ENCODE results near the gene TMEM222. TPM values are rescaled to one million over a fixed set of nuclear protein-coding genes. Genes with fewer than 3 reads are reported as not detected.

Gene TMEM222
- polyA plus RNA-seq, 4 donors: 30.3 to 51.7 (median 36.9) TPM

DNA sequence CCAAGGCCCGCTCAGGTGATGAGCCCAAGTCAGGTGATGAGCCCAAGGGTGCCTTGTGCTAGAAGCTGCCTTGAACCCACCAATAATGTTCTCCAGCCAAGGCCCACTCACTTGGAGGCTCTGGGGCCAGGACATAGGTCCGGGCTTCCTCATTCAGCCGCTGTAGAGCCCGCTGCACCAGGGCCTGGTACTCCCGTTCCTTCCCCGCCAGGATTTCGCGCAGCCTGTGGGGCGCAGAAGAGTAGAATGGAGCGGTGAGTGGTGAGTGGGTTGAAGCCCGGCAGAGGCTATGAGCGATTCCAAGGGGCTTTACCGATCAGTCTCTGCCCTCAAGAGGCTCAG, 34.3 kb downstream of the TMEM222 start:
- WGBS, 3 donors: 85 to 91% (median 86%) methylated on average over 13 of the region's 13 CpGs
- Histone ChIP-seq H3K27ac (ENCODE audit: low read depth in 1 of 3, low read length in 2 of 3) (no peak overlapping the region), H3K4me3 (ENCODE audit: low read depth in 1 of 3, low read length in 3 of 3) (no peak overlapping the region), H3K9me3 (ENCODE audit: control insufficient read depth in 2 of 2, insufficient read depth in 1 of 2, low read depth in 1 of 2, low read length in 1 of 2) (no peaks in the 10 kb centered on the region), H3K27me3 (ENCODE audit: control insufficient read depth in 3 of 3, insufficient read depth in 3 of 3, low read length in 3 of 3) (peaks cover 0 to 34% (median 0%) of the 10 kb centered on the region in 3 donors), H3K36me3 (ENCODE audit: control insufficient read depth in 3 of 3, insufficient read depth in 2 of 3, low read depth in 1 of 3, low read length in 3 of 3) (peaks cover 0 to 15% (median 4%) of the 10 kb centered on the region in 3 donors), H3K4me1 (ENCODE audit: control insufficient read depth in 3 of 3, insufficient read depth in 2 of 3, low read depth in 1 of 3, low read length in 2 of 3) (peaks cover 0 to 30% (median 0%) of the 10 kb centered on the region in 3 donors)
- DNase-seq (no peak), FAIRE-seq (no peak)

DNA sequence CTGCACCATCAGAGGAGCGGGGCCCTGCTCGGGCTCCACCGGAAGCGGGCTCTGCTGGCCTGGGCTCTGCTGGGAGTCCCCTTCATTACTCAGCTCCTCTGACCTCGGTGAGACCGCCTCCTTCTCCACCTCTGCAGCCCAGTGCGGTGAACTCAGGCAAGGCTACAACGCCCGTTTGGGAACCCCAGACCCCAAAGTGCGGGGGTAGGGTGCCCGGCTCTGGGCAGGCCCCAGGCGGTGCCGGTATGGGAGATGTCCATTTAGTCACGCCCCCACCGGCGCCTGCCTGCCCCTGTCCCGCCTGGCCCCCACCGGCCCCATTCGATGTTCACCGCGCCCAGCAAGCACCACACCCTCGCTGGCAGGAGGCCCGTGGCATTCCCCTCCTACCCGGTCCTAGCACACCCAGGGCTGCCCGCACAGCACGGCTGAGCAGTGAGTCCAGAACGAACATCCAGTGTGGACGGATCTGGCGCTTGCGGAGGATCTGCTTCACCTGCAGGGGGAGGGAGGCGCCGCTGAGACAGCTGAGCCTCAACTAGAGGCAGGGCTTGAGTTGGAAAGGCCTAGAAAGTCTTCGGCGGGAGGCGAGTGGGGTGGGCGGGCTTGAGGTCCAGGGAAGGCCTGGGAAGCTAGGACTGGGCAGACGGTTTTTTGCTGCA, 34.8 kb downstream of the TMEM222 start:
- Histone ChIP-seq H3K4me1 (ENCODE audit: control insufficient read depth in 3 of 3, insufficient read depth in 2 of 3, low read depth in 1 of 3, low read length in 2 of 3) (peaks cover 0 to 25% (median 0%) of the 10 kb centered on the region in 3 donors), H3K9me3 (ENCODE audit: control insufficient read depth in 2 of 2, insufficient read depth in 1 of 2, low read depth in 1 of 2, low read length in 1 of 2) (no peaks in the 10 kb centered on the region), H3K4me3 (ENCODE audit: low read depth in 1 of 3, low read length in 3 of 3) (peak overlapping the region in 1 of 3 donors; percentile 45), H3K36me3 (ENCODE audit: control insufficient read depth in 3 of 3, insufficient read depth in 2 of 3, low read depth in 1 of 3, low read length in 3 of 3) (peaks cover 0 to 15% (median 4%) of the 10 kb centered on the region in 3 donors), H3K27ac (ENCODE audit: low read depth in 1 of 3, low read length in 2 of 3) (no peak overlapping the region), H3K27me3 (ENCODE audit: control insufficient read depth in 3 of 3, insufficient read depth in 3 of 3, low read length in 3 of 3) (peaks cover 0 to 35% (median 0%) of the 10 kb centered on the region in 3 donors)
- FAIRE-seq (no peak), DNase-seq (peak in 1 of 2 donors; percentile 70)
- WGBS, 3 donors: 18 to 67% (median 40%) methylated on average over 29 to 37 of the region's 37 CpGs

DNA sequence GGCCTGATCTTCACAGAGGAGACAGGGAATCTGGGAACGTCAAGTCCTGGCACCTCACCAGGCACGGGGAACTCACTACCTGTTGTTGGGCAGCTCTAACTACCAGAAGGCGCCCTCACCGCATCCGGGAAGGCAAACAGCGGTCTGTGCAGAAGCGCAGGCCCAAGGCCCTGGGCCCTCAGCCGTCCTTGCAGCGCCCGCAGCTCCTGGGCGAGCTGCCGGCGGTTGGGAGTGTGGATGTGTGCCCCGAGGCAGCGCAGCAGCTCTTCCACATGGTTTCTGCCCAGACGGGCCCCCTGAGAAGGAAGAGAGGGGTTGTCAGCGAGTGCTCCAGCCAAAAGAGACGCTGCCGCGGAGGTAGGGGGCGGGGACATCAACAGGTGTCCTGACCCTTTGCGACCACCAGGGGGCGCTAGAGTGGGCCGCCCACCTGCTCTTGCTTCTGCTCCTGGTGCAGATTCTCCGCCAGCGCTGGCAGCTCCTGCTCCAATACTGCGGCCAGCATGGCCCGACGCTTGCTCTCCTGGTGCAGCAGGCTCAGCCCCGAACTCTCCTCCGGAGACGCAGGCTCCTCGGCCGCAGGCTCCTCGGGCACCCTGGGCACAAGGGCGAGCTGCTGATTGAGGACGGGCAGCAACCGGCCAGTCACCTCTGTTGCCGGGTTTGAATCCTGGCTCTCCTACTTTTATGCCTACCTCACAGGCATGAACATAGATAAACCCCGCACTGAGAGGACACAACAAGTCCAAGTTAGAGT, 35.5 kb downstream of the TMEM222 start:
- 7 to 28% (median 14%) methylated on average over 34 to 40 of the region's 40 CpGs for WGBS, 3 donors
- Histone ChIP-seq H3K9me3 (ENCODE audit: control insufficient read depth in 2 of 2, insufficient read depth in 1 of 2, low read depth in 1 of 2, low read length in 1 of 2) (no peaks in the 10 kb centered on the region), H3K36me3 (ENCODE audit: control insufficient read depth in 3 of 3, insufficient read depth in 2 of 3, low read depth in 1 of 3, low read length in 3 of 3) (peaks cover 0 to 19% (median 4%) of the 10 kb centered on the region in 3 donors), H3K27ac (ENCODE audit: low read depth in 1 of 3, low read length in 2 of 3) (no peak overlapping the region), H3K4me1 (ENCODE audit: control insufficient read depth in 3 of 3, insufficient read depth in 2 of 3, low read depth in 1 of 3, low read length in 2 of 3) (peaks cover 0 to 25% (median 0%) of the 10 kb centered on the region in 3 donors), H3K4me3 (ENCODE audit: low read depth in 1 of 3, low read length in 3 of 3) (peak overlapping the region; percentile 22 to 45 (median 35)), H3K27me3 (ENCODE audit: control insufficient read depth in 3 of 3, insufficient read depth in 3 of 3, low read length in 3 of 3) (peaks cover 0 to 35% (median 0%) of the 10 kb centered on the region in 3 donors)
- DNase-seq (peak; percentile 65 to 83), FAIRE-seq (no peak)

GRCh38 chr1:27358038-27358927, 36.3 kb downstream of the TMEM222 start:
- peaks cover 0 to 24% (median 4%) of the 10 kb centered on the region in 3 donors for H3K36me3 ChIP-seq (ENCODE audit: control insufficient read depth in 3 of 3, insufficient read depth in 2 of 3, low read depth in 1 of 3, low read length in 3 of 3)
- peaks cover 0 to 35% (median 0%) of the 10 kb centered on the region in 3 donors for H3K27me3 ChIP-seq (ENCODE audit: control insufficient read depth in 3 of 3, insufficient read depth in 3 of 3, low read length in 3 of 3)
- FAIRE-seq (no peak), DNase-seq (no peak)
- H3K4me1 ChIP-seq (ENCODE audit: control insufficient read depth in 3 of 3, insufficient read depth in 2 of 3, low read depth in 1 of 3, low read length in 2 of 3): peaks cover 0 to 25% (median 0%) of the 10 kb centered on the region in 3 donors
- H3K9me3 ChIP-seq (ENCODE audit: control insufficient read depth in 2 of 2, insufficient read depth in 1 of 2, low read depth in 1 of 2, low read length in 1 of 2): no peaks in the 10 kb centered on the region
- no peak overlapping the region for H3K27ac ChIP-seq (ENCODE audit: low read depth in 1 of 3, low read length in 2 of 3)
- WGBS, 3 donors: 85 to 91% (median 86%) methylated on average over 20 to 21 of the region's 21 CpGs
- no peak overlapping the region for H3K4me3 ChIP-seq (ENCODE audit: low read depth in 1 of 3, low read length in 3 of 3)

- Histone ChIP-seq H3K4me3 (ENCODE audit: low read depth in 1 of 3, low read length in 3 of 3) (no peak overlapping the region), H3K4me1 (ENCODE audit: control insufficient read depth in 3 of 3, insufficient read depth in 2 of 3, low read depth in 1 of 3, low read length in 2 of 3) (peaks cover 0 to 21% (median 0%) of the 10 kb centered on the region in 3 donors), H3K27me3 (ENCODE audit: control insufficient read depth in 3 of 3, insufficient read depth in 3 of 3, low read length in 3 of 3) (peaks cover 0 to 35% (median 0%) of the 10 kb centered on the region in 3 donors), H3K27ac (ENCODE audit: low read depth in 1 of 3, low read length in 2 of 3) (no peak overlapping the region), H3K9me3 (ENCODE audit: control insufficient read depth in 2 of 2, insufficient read depth in 1 of 2, low read depth in 1 of 2, low read length in 1 of 2) (no peaks in the 10 kb centered on the region), H3K36me3 (ENCODE audit: control insufficient read depth in 3 of 3, insufficient read depth in 2 of 3, low read depth in 1 of 3, low read length in 3 of 3) (peaks cover 0 to 26% (median 4%) of the 10 kb centered on the region in 3 donors)
- 96 to 97% (median 97%) methylated on average over 5 of the region's 5 CpGs for WGBS, 3 donors
- FAIRE-seq (no peak), DNase-seq (no peak)
Observed at GRCh38 chr1:27358928-27359313, 37.0 kb downstream of the TMEM222 start.

- no peaks in the 10 kb centered on the region for H3K9me3 ChIP-seq (ENCODE audit: control insufficient read depth in 2 of 2, insufficient read depth in 1 of 2, low read depth in 1 of 2, low read length in 1 of 2)
- H3K36me3 ChIP-seq (ENCODE audit: control insufficient read depth in 3 of 3, insufficient read depth in 2 of 3, low read depth in 1 of 3, low read length in 3 of 3): peaks cover 0 to 24% (median 4%) of the 10 kb centered on the region in 3 donors
- DNase-seq (no peak), FAIRE-seq (no peak)
- 35 to 58% (median 45%) methylated on average over 9 of the region's 9 CpGs for WGBS, 3 donors
- H3K4me3 ChIP-seq (ENCODE audit: low read depth in 1 of 3, low read length in 3 of 3): peak overlapping the region in 1 of 3 donors; percentile 24
- peaks cover 0 to 35% (median 0%) of the 10 kb centered on the region in 3 donors for H3K27me3 ChIP-seq (ENCODE audit: control insufficient read depth in 3 of 3, insufficient read depth in 3 of 3, low read length in 3 of 3)
- no peak overlapping the region for H3K27ac ChIP-seq (ENCODE audit: low read depth in 1 of 3, low read length in 2 of 3)
- H3K4me1 ChIP-seq (ENCODE audit: control insufficient read depth in 3 of 3, insufficient read depth in 2 of 3, low read depth in 1 of 3, low read length in 2 of 3): peaks cover 0 to 25% (median under 1%) of the 10 kb centered on the region in 3 donors
Observed at GRCh38 chr1:27359822-27360158, 37.8 kb downstream of the TMEM222 start.

DNA sequence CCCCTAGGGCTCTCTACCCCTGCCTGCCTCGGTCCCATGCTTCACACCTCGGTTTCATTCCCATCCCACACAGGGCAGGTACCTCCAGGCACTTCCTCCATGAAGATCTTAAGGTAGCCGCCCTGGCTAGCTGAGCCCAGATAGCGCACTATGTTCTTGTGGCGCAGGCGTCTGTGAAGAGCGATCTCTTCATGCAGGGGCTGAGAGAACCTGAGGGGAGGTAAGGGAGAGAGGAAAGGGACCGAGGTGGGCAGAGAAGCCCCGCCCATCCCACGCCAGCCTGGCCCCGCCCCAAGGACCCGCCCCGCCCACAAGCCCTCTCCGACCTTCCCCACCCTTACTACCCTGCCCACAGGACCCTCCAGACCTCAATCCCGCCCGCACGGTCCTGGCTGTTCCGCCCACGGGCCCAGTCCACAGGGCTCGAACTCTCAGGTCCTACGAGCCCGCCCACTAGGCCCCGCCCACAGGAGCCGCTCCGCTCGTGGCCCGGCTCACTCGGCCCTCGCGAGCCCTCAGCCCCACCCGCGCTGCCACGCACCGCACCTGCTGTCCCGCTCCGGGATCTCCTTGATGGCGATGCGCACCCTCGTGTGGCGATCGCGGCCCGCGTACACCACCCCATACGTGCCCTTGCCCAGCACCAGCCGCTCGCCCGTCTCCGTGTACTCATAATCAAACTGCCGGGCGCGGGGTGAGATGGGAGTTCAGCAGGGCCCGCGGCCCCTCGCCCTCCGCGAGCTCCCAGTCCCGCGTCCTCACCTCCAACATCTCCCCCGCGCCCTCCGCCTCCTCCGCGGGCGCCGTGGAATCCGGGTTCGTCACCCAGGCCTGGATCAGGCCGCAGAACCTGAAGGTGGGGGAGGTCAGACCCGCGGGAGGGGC, 38.4 kb downstream of the TMEM222 start:
- peak overlapping the region in 2 of 3 donors; percentile 24 to 33 for H3K4me3 ChIP-seq (ENCODE audit: low read depth in 1 of 3, low read length in 3 of 3)
- no peak overlapping the region for H3K27ac ChIP-seq (ENCODE audit: low read depth in 1 of 3, low read length in 2 of 3)
- peaks cover 0 to 20% (median 4%) of the 10 kb centered on the region in 3 donors for H3K36me3 ChIP-seq (ENCODE audit: control insufficient read depth in 3 of 3, insufficient read depth in 2 of 3, low read depth in 1 of 3, low read length in 3 of 3)
- peak in 1 of 2 donors; percentile 59 for DNase-seq
- FAIRE-seq: no peak
- no peaks in the 10 kb centered on the region for H3K9me3 ChIP-seq (ENCODE audit: control insufficient read depth in 2 of 2, insufficient read depth in 1 of 2, low read depth in 1 of 2, low read length in 1 of 2)
- 21 to 32% (median 24%) methylated on average over 50 to 71 of the region's 71 CpGs for WGBS, 3 donors
- H3K4me1 ChIP-seq (ENCODE audit: control insufficient read depth in 3 of 3, insufficient read depth in 2 of 3, low read depth in 1 of 3, low read length in 2 of 3): peaks cover 0 to 30% (median 4%) of the 10 kb centered on the region in 3 donors
- H3K27me3 ChIP-seq (ENCODE audit: control insufficient read depth in 3 of 3, insufficient read depth in 3 of 3, low read length in 3 of 3): peaks cover 0 to 35% (median 0%) of the 10 kb centered on the region in 3 donors

Measured in small intestine (tissue), 7 donors.